SU-DHL-6 (cell line): ENCODE measurements around the gene NCAM2.

Experiments
- EZH2phosphoT487 ChIP-seq: fragments of 200-600 bp; sonication (generic), shearing (Covaris generic); conservative IDR thresholded peaks from 2 replicates; pipeline ENCODE4 v1.6.1; 2018; ENCODE audit warnings: mild to moderate bottlenecking, antibody characterized with exemption, low read length, moderate library complexity, mixed read lengths
- TF ChIP-seq, protein P1 (sequence below): fragments of 200-600 bp; sonication (generic); IDR thresholded peaks from one replicate; pipeline ENCODE4 v1.5.1; 2017; ENCODE audit warnings: antibody characterized with exemption, mild to moderate bottlenecking, low read length, moderate library complexity; ENCODE audit not compliant: insufficient read depth, poor library complexity, severe bottlenecking

DNA sequence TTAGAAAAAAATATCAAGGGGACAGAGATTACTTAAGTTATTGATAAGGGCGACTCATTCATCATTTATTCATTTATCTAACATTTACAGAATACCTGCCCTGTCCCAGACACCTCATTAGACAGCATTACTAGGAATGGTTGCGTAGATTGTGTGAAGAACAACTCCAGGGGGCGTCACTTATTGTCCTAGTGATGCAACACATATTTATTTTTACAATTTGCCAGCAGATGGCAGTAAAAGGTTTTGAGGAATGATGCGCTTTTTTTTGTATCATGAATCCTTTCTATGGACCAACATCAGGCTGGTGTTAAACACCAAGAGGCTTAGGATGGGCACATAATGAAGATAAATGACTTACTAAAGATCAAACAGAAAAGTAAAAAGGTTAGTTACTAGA is 5.5 kb downstream of the NCAM2 start:
- TF ChIP-seq, protein P1, sequence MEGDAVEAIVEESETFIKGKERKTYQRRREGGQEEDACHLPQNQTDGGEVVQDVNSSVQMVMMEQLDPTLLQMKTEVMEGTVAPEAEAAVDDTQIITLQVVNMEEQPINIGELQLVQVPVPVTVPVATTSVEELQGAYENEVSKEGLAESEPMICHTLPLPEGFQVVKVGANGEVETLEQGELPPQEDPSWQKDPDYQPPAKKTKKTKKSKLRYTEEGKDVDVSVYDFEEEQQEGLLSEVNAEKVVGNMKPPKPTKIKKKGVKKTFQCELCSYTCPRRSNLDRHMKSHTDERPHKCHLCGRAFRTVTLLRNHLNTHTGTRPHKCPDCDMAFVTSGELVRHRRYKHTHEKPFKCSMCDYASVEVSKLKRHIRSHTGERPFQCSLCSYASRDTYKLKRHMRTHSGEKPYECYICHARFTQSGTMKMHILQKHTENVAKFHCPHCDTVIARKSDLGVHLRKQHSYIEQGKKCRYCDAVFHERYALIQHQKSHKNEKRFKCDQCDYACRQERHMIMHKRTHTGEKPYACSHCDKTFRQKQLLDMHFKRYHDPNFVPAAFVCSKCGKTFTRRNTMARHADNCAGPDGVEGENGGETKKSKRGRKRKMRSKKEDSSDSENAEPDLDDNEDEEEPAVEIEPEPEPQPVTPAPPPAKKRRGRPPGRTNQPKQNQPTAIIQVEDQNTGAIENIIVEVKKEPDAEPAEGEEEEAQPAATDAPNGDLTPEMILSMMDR = peak; percentile 38
- no peak for TF ChIP-seq EZH2phosphoT487
